ENCODE results near the gene MED12L.
"Not testable (repeated sequence)": the region's sequence is repeated elsewhere in the genome, so short reads cannot be mapped to it uniquely, and the experiment has no call there.

MED12L gene

GRCh38 chr3:151072842-151073241, 12.6 kb upstream of the MED12L start:
- H3K4me3 ChIP-seq (ENCODE audit: low read depth in 1 of 2, low read length in 2 of 2); H3K9me3 ChIP-seq (ENCODE audit: control insufficient read depth in 1 of 2, low read length in 2 of 2); H3K4me1 ChIP-seq (ENCODE audit: control insufficient read depth in 1 of 2, insufficient read depth in 2 of 2, low read length in 2 of 2); H3K27ac ChIP-seq (ENCODE audit: low read length); H3K27me3 ChIP-seq (ENCODE audit: low read depth, low read length); H3K36me3 ChIP-seq (ENCODE audit: control insufficient read depth in 1 of 2, insufficient read depth in 2 of 2, low read length in 2 of 2): not testable (repeated sequence)

- Histone ChIP-seq H3K9me3 (ENCODE audit: control insufficient read depth in 1 of 2, low read length in 2 of 2) (no peaks in the 10 kb centered on the region), H3K36me3 (ENCODE audit: control insufficient read depth in 1 of 2, insufficient read depth in 2 of 2, low read length in 2 of 2) (no peaks in the 10 kb centered on the region), H3K4me1 (ENCODE audit: control insufficient read depth in 1 of 2, insufficient read depth in 2 of 2, low read length in 2 of 2) (no peaks in the 10 kb centered on the region), H3K27ac (ENCODE audit: low read length) (no peak overlapping the region), H3K4me3 (ENCODE audit: low read depth in 1 of 2, low read length in 2 of 2) (no peak overlapping the region), H3K27me3 (ENCODE audit: low read depth, low read length) (no peaks in the 10 kb centered on the region)
Observed at GRCh38 chr3:151074256-151074655, 11.2 kb upstream of the MED12L start.

GRCh38 chr3:151075869-151076562, 9.4 kb upstream of the MED12L start:
- no peaks in the 10 kb centered on the region for H3K4me1 ChIP-seq (ENCODE audit: control insufficient read depth in 1 of 2, insufficient read depth in 2 of 2, low read length in 2 of 2)

DNA sequence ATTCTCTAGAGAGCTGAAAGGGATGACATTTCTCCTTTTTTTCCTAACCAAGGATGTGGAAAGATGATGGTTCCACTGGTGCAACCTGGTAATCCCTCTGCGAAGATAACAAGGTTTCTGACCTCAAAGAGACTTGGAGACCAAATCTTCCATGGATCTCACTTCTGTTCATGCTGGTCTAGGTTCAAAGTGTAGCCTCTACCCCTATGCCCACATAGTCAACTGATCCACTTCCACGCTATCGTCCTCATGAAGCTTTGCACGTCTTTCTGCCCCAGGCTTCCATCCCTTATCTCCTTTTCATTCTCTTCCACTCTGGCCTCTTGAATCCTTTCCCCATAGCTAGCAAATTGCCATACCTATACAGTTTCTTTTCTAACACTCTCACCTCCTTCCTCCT, 8.8 kb upstream of the MED12L start:
- no peaks in the 10 kb centered on the region for H3K36me3 ChIP-seq (ENCODE audit: control insufficient read depth in 1 of 2, insufficient read depth in 2 of 2, low read length in 2 of 2)
- no peaks in the 10 kb centered on the region for H3K9me3 ChIP-seq (ENCODE audit: control insufficient read depth in 1 of 2, low read length in 2 of 2)
- H3K4me1 ChIP-seq (ENCODE audit: control insufficient read depth in 1 of 2, insufficient read depth in 2 of 2, low read length in 2 of 2): no peaks in the 10 kb centered on the region
- H3K27ac ChIP-seq (ENCODE audit: low read length): no peak overlapping the region
- no peaks in the 10 kb centered on the region for H3K27me3 ChIP-seq (ENCODE audit: low read depth, low read length)
- no peak overlapping the region for H3K4me3 ChIP-seq (ENCODE audit: low read depth in 1 of 2, low read length in 2 of 2)

More at GRCh38 chr3:151075869-151076562, 9.4 kb upstream of the MED12L start:
- H3K36me3 ChIP-seq (ENCODE audit: control insufficient read depth in 1 of 2, insufficient read depth in 2 of 2, low read length in 2 of 2): no peaks in the 10 kb centered on the region
- no peaks in the 10 kb centered on the region for H3K27me3 ChIP-seq (ENCODE audit: low read depth, low read length)
- H3K4me3 ChIP-seq (ENCODE audit: low read depth in 1 of 2, low read length in 2 of 2): no peak overlapping the region
- H3K27ac ChIP-seq (ENCODE audit: low read length): no peak overlapping the region
- H3K9me3 ChIP-seq (ENCODE audit: control insufficient read depth in 1 of 2, low read length in 2 of 2): no peaks in the 10 kb centered on the region

DNA sequence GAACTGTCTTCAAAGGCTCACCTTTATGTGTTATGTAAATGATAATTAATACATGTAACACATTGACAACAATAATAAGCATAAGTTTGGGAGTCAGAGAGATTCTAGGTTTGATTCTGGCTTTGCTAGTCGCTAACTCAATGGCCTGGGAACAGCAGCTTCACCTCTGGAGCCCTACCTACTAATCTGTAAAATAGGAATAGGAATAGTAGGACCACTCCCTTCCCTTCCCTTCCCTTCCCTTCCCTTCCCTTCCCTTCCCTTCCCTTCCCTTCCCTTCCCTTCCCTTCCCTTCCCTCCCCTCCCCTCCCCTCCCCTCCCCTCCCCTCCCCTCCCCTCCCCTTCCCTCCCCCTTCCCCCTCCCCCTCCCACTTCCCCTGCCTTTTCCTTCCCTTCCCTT, 4.4 kb upstream of the MED12L start:
- not testable (repeated sequence) for H3K4me3 ChIP-seq (ENCODE audit: low read depth in 1 of 2, low read length in 2 of 2); H3K36me3 ChIP-seq (ENCODE audit: control insufficient read depth in 1 of 2, insufficient read depth in 2 of 2, low read length in 2 of 2); H3K9me3 ChIP-seq (ENCODE audit: control insufficient read depth in 1 of 2, low read length in 2 of 2); H3K27ac ChIP-seq (ENCODE audit: low read length)
- peaks cover 0 to 11% of the 10 kb centered on the region in 2 donors for H3K4me1 ChIP-seq (ENCODE audit: control insufficient read depth in 1 of 2, insufficient read depth in 2 of 2, low read length in 2 of 2)
- H3K27me3 ChIP-seq (ENCODE audit: low read depth, low read length): peaks cover 13% of the 10 kb centered on the region

GRCh38 chr3:151082880-151083838, 2.3 kb upstream of the MED12L start:
- Histone ChIP-seq H3K27me3 (ENCODE audit: low read depth, low read length) (peaks cover 13% of the 10 kb centered on the region), H3K36me3 (ENCODE audit: control insufficient read depth in 1 of 2, insufficient read depth in 2 of 2, low read length in 2 of 2) (no peaks in the 10 kb centered on the region), H3K27ac (ENCODE audit: low read length) (no peak overlapping the region), H3K4me3 (ENCODE audit: low read depth in 1 of 2, low read length in 2 of 2) (no peak overlapping the region), H3K4me1 (ENCODE audit: control insufficient read depth in 1 of 2, insufficient read depth in 2 of 2, low read length in 2 of 2) (peaks cover 0 to 21% of the 10 kb centered on the region in 2 donors), H3K9me3 (ENCODE audit: control insufficient read depth in 1 of 2, low read length in 2 of 2) (no peaks in the 10 kb centered on the region)

- Histone ChIP-seq H3K4me1 (ENCODE audit: control insufficient read depth in 1 of 2, insufficient read depth in 2 of 2, low read length in 2 of 2) (peaks cover 0 to 21% of the 10 kb centered on the region in 2 donors), H3K9me3 (ENCODE audit: control insufficient read depth in 1 of 2, low read length in 2 of 2) (no peaks in the 10 kb centered on the region), H3K27me3 (ENCODE audit: low read depth, low read length) (peaks cover 13% of the 10 kb centered on the region), H3K4me3 (ENCODE audit: low read depth in 1 of 2, low read length in 2 of 2) (peak overlapping the region; percentile 60 to 94), H3K36me3 (ENCODE audit: control insufficient read depth in 1 of 2, insufficient read depth in 2 of 2, low read length in 2 of 2) (no peaks in the 10 kb centered on the region), H3K27ac (ENCODE audit: low read length) (no peak overlapping the region)
Observed at GRCh38 chr3:151084893-151085226, 604 bp upstream of the MED12L start.

- Histone ChIP-seq H3K9me3 (ENCODE audit: control insufficient read depth in 1 of 2, low read length in 2 of 2) (no peaks in the 10 kb centered on the region), H3K27ac (ENCODE audit: low read length) (no peak overlapping the region), H3K4me1 (ENCODE audit: control insufficient read depth in 1 of 2, insufficient read depth in 2 of 2, low read length in 2 of 2) (peaks cover 0 to 21% of the 10 kb centered on the region in 2 donors), H3K36me3 (ENCODE audit: control insufficient read depth in 1 of 2, insufficient read depth in 2 of 2, low read length in 2 of 2) (no peaks in the 10 kb centered on the region), H3K27me3 (ENCODE audit: low read depth, low read length) (peaks cover 13% of the 10 kb centered on the region), H3K4me3 (ENCODE audit: low read depth in 1 of 2, low read length in 2 of 2) (peak overlapping the region; percentile 60 to 94)
Observed at GRCh38 chr3:151085889-151086483, 522 bp downstream of the MED12L start.

GRCh38 chr3:151086484-151087456, 1.3 kb downstream of the MED12L start:
- H3K9me3 ChIP-seq (ENCODE audit: control insufficient read depth in 1 of 2, low read length in 2 of 2): no peaks in the 10 kb centered on the region
- H3K36me3 ChIP-seq (ENCODE audit: control insufficient read depth in 1 of 2, insufficient read depth in 2 of 2, low read length in 2 of 2): no peaks in the 10 kb centered on the region
- no peak overlapping the region for H3K27ac ChIP-seq (ENCODE audit: low read length)
- H3K27me3 ChIP-seq (ENCODE audit: low read depth, low read length): peaks cover 13% of the 10 kb centered on the region
- peak overlapping the region; percentile 52 to 94 for H3K4me3 ChIP-seq (ENCODE audit: low read depth in 1 of 2, low read length in 2 of 2)
- H3K4me1 ChIP-seq (ENCODE audit: control insufficient read depth in 1 of 2, insufficient read depth in 2 of 2, low read length in 2 of 2): peaks cover 0 to 21% of the 10 kb centered on the region in 2 donors

- H3K27me3 ChIP-seq (ENCODE audit: low read depth, low read length): peaks cover 13% of the 10 kb centered on the region
- H3K4me1 ChIP-seq (ENCODE audit: control insufficient read depth in 1 of 2, insufficient read depth in 2 of 2, low read length in 2 of 2): peaks cover 0 to 21% of the 10 kb centered on the region in 2 donors
- no peaks in the 10 kb centered on the region for H3K36me3 ChIP-seq (ENCODE audit: control insufficient read depth in 1 of 2, insufficient read depth in 2 of 2, low read length in 2 of 2)
- no peaks in the 10 kb centered on the region for H3K9me3 ChIP-seq (ENCODE audit: control insufficient read depth in 1 of 2, low read length in 2 of 2)
- no peak overlapping the region for H3K4me3 ChIP-seq (ENCODE audit: low read depth in 1 of 2, low read length in 2 of 2)
- H3K27ac ChIP-seq (ENCODE audit: low read length): no peak overlapping the region
Observed at GRCh38 chr3:151087648-151088047, 2.2 kb downstream of the MED12L start.

All from muscle layer of duodenum (tissue), 2 donors.